Stomach (tissue), 4 donors: ENCODE measurements around the gene CSNK1E.

Experiments used
- EP300 ChIP-seq: sonication (generic); formaldehyde crosslinking; IDR thresholded peaks from one replicate; pipeline ENCODE4 v1.6.1; 2017; ENCODE audit warnings: antibody characterized with exemption
- POLR2A ChIP-seq, 4 donors: fragments of 450-650 bp; IDR thresholded peaks; one replicate each; pipeline ENCODE4 v1.6.1; 2016; ENCODE audit warnings: antibody characterized with exemption in 4 of 4, control low read depth in 2 of 4, mild to moderate bottlenecking in 1 of 4, moderate library complexity in 1 of 4
- POLR2AphosphoS5 ChIP-seq, 3 donors: sonication (generic); formaldehyde crosslinking; IDR thresholded peaks; one replicate each; pipeline ENCODE4 v1.6.1; 2016; ENCODE audit warnings: antibody characterized with exemption in 3 of 3
- TF ChIP-seq, protein P1 (sequence below), 7 experiments: fragments of 450-650 bp in 4 of 7; fragments of 200-600 bp in 3 of 7; sonication (generic) in 3 of 7; IDR thresholded peaks; one replicate each; pipeline ENCODE4 v1.5.1; 2016 to 2019; ENCODE audit warnings: antibody characterized with exemption in 7 of 7, control low read depth in 2 of 7, mild to moderate bottlenecking in 1 of 7

DNA sequence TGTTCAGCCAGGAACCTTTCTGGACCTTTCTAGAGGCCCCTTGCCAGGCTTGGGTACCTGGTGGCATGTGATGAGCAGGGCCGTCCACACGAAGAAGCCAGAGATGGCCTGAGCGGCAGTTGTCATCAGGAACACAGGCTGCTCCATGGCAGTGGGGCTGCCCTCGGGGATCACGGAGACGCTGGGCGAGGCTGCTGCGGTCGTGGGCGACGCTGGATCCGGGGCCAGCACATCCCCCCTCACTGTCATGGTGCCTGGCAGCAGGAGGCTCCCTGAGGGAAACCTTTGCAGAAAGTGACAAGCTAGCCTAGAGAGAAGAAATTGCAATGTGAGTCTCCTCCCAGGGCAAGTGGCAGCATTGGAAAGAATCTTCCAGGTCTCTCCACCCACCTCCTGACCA, 69.5 kb downstream of the CSNK1E start:
- TF ChIP-seq, protein P1, sequence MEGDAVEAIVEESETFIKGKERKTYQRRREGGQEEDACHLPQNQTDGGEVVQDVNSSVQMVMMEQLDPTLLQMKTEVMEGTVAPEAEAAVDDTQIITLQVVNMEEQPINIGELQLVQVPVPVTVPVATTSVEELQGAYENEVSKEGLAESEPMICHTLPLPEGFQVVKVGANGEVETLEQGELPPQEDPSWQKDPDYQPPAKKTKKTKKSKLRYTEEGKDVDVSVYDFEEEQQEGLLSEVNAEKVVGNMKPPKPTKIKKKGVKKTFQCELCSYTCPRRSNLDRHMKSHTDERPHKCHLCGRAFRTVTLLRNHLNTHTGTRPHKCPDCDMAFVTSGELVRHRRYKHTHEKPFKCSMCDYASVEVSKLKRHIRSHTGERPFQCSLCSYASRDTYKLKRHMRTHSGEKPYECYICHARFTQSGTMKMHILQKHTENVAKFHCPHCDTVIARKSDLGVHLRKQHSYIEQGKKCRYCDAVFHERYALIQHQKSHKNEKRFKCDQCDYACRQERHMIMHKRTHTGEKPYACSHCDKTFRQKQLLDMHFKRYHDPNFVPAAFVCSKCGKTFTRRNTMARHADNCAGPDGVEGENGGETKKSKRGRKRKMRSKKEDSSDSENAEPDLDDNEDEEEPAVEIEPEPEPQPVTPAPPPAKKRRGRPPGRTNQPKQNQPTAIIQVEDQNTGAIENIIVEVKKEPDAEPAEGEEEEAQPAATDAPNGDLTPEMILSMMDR (IDR thresholded peaks at IDR 0.05) = no peak
- TF ChIP-seq POLR2AphosphoS5 (IDR thresholded peaks at IDR 0.05) (no peak), POLR2A (IDR thresholded peaks at IDR 0.05) (no peak), EP300 (no peak)
